Muscle of back (tissue), 11 donors: ENCODE data around the gene EFCAB6. TPM values are rescaled to one million over a fixed set of nuclear protein-coding genes. Genes with fewer than 3 reads are reported as not detected.

Source experiments
- DNase-seq, 3 donors: peaks; one replicate each; pipeline versions ENCODE4 v3.0.0 to v3.0.0-alpha.2; 2013
- polyA plus RNA-seq, 10 donors: library from polyadenylated mRNA; unstranded; fragments of 120-200 nt; gene quantifications; one replicate each; pipeline ENCODE4 v1.2.1, GENCODE V29; 2013; ENCODE audit not compliant: insufficient read length in 10 of 10

The EFCAB6 gene
- polyA plus RNA-seq, 10 donors = 0.61 to 1.3 (median 0.80) TPM

- no peak for DNase-seq
These were observed 169.5 kb downstream of the EFCAB6 start for GRCh38 chr22:43642319-43643206.

- DNase-seq = no peak
These were observed 172.7 kb downstream of the EFCAB6 start for GRCh38 chr22:43639228-43639948.

GRCh38 chr22:43637275-43638260 lies 174.5 kb downstream of the EFCAB6 start:
- no peak for DNase-seq

GRCh38 chr22:43636086-43636485 lies 176.0 kb downstream of the EFCAB6 start:
- no peak for DNase-seq

GRCh38 chr22:43635101-43635500 lies 177.0 kb downstream of the EFCAB6 start:
- DNase-seq = no peak

GRCh38 chr22:43634316-43634715 lies 177.8 kb downstream of the EFCAB6 start:
- no peak for DNase-seq

- no peak for DNase-seq
These were observed 178.3 kb downstream of the EFCAB6 start for GRCh38 chr22:43633631-43634285.

- DNase-seq = no peak
These were observed 180.3 kb downstream of the EFCAB6 start for GRCh38 chr22:43631846-43632245.

- DNase-seq = no peak
These were observed 180.9 kb downstream of the EFCAB6 start for GRCh38 chr22:43631201-43631600.

- DNase-seq = no peak
These were observed 181.7 kb downstream of the EFCAB6 start for GRCh38 chr22:43630451-43630850.

- no peak for DNase-seq
These were observed 183.9 kb downstream of the EFCAB6 start for GRCh38 chr22:43628250-43628649.

GRCh38 chr22:43627485-43628213 lies 184.5 kb downstream of the EFCAB6 start:
- no peak for DNase-seq

- DNase-seq = no peak
These were observed 186.9 kb downstream of the EFCAB6 start for GRCh38 chr22:43625242-43625641.

- no peak for DNase-seq
These were observed 187.7 kb downstream of the EFCAB6 start for GRCh38 chr22:43624144-43624998.

- no peak for DNase-seq
These were observed 189.2 kb downstream of the EFCAB6 start for GRCh38 chr22:43622886-43623285.

GRCh38 chr22:43620197-43620596 lies 191.9 kb downstream of the EFCAB6 start:
- DNase-seq = no peak

GRCh38 chr22:43618517-43618916 lies 193.6 kb downstream of the EFCAB6 start:
- no peak for DNase-seq

GRCh38 chr22:43616645-43617044 lies 195.5 kb downstream of the EFCAB6 start:
- DNase-seq = no peak

GRCh38 chr22:43600265-43600664 lies 211.8 kb downstream of the EFCAB6 start:
- no peak for DNase-seq

- no peak for DNase-seq
These were observed 219.6 kb downstream of the EFCAB6 start for GRCh38 chr22:43592476-43592875.
